Pons (tissue), 1 donor: Measurements from ENCODE around the gene ATF7IP.

Experiments
- DNase-seq: peaks from one replicate; pipeline ENCODE4 v3.0.0-alpha.2; 2016; ENCODE audit warnings: low spot score

ATF7IP gene

GRCh38 chr12:14418451-14418890 lies 53.0 kb downstream of the ATF7IP start:
- peak; percentile 73 for DNase-seq

- no peak for DNase-seq
Measured at GRCh38 chr12:14422516-14423230, 57.2 kb downstream of the ATF7IP start.

- DNase-seq, result no peak
Measured at GRCh38 chr12:14424545-14424944, 59.1 kb downstream of the ATF7IP start.

DNA sequence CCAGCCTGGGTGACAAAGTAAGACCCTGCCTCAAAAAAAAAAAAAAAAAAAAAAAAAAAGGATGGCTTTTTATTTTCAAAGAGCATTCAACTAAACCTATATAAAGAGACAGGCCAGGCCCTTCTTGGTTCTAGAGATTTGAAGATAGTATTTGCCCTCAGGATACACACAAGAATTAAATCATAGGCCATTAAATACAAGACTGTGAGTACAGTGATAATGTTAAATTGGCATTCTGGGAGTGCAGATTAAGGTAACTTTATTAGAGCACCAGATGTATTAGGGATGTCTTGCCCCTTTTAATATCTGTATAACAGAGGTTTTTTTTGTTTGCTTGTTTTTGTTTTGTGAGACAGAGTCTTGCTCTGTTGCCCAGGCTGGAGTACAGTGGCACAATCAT lies 61.3 kb downstream of the ATF7IP start:
- no peak for DNase-seq

GRCh38 chr12:14427929-14428328 lies 62.4 kb downstream of the ATF7IP start:
- no peak for DNase-seq

DNA sequence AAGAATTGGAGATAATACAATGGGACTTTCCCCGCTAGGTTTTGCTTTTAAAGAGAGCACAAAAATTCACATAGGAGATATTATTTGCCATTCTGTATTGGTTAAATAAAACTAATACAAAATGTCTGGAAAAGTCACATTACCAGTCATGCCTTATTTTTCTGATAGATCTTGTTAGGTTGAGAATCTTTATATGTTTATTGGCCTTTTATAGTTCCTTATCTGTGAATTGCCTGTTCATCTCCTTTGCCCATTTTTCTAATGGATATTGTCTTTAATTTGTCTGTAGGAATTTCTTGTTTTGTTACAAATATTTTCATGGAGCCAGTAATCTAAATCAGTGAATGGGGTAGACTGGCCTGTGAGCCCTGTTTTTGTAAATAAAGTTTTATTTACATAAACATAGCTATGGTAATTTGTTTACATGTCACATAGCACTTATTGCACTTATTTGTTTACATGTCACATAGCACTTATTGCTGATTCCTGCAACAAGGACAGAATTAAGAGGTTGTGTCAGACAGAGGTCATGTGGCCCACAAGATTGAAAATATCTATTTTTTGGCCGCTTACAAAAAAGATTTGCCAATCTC lies 65.0 kb downstream of the ATF7IP start:
- no peak for DNase-seq

- no peak for DNase-seq
Measured at GRCh38 chr12:14431975-14432374, 66.5 kb downstream of the ATF7IP start.

DNA sequence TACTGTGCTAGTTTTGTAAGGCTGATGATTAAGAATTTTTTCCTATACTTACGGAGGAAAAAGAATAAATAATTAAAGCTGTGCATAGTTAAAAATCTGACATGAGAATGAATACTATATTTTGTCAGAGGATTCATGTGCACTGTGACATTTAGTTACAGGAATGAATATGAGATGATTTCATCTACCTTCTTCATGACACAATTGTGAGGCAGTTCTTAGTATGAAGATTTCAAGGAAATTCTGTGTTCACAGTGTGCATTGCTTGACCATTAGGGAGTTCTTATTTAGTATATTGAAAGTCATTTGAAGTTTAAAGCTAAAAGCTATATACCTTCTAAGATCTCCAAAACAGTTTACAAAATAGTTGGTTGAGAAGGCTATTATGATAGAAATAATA lies 70.1 kb downstream of the ATF7IP start:
- no peak for DNase-seq

DNA sequence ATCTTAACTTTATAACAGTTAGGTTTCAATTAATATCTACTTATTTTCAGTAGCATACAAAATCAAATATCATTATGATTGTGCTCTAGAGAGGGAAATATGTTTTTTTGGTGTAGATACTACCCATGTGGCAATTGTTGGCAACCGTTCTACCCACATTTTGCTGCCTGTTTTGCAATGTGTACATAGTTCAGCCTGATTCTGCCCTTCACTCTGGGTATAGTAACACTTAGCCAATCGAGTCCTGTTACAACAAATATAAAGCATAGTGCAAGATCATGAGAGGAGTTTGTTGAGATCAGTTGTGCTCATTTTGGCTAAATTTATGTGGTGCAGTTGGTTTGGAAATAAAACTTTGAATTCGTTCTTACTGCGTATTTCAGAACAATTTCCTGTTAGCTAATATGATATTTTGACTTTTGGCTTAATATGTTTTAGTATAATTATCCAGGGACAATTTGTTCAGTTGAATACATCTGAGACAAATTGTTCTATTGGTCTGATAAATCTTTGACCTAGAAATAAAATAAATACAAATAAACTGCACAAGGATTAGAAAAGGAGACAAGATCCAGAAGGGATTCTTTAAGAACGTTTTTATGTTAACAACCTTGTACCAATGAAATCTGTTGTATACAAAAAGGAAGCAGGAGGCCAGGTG lies 76.9 kb downstream of the ATF7IP start:
- DNase-seq, result no peak

DNA sequence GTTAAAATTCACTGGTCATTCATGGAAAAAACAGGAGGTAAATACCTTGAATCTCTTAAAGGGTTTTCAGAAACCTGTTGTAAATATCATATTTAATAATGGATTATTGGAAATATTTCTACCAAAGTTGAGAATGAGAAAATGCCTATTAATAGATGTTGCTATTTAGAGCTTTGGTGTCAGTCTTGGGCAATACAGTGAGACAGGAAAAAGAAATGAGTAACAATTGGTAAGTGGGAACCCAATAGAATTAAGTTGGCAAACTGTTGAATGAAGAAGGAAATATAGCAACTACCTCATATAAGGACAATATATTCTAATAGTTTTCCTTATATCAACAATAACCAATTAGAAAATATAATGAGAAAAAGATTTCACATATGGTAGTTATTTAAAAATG lies 78.0 kb downstream of the ATF7IP start:
- no peak for DNase-seq

DNA sequence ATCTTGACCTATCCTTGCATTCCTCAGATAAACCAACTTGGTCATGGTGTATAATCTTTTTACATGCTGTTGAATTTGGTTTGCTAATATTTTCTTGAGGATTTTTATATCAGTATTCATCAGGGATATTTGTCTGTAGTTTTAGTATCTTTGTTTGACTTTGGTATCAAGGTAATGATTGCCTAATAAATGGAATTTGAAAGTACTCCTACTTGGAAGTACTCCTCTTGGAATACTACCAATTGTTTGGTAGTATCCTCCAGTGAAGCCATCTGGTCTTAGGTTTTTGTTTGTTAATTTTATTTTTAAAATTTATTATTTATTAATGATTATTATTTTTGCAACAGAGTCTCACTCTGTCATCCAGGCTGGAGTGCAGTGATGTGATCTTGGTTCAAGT lies 85.0 kb downstream of the ATF7IP start:
- no peak for DNase-seq

DNA sequence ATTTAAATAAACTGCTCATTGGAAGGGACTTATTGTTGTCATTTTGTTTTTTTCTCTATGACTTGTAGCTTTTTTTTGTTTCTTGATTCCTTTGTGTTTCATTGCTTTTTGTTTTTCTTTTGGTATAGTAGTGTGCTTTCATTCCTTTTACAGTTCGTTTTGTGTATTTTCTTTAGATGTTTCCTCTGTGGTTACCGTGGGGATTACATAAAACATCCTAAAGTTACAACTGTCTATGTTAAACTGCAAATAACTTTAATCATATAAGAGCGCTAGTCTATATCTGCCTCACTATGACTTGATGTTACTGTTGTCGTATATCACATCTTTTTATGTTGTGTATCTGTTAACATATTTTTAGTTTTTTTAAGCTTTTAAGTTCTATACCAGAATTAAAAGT lies 86.9 kb downstream of the ATF7IP start:
- DNase-seq, result no peak

DNA sequence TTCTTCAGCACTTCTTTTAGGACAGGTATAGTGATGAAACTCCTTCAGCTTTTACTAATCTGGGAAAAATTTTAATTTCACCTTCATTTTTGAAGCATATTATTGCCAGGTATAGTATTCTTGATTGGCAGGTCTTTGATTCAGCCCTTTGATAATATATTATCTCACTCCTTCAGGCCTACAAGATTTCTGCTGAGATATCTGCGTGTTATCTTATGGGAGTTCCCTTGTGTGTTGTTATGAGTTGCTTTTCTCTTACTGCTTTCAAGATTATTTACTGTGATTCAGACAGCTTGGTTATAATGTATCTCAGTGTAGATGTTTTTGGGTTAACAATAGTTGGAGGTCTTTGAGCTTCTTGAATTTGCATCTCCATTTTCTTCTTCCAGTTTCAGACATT lies 87.4 kb downstream of the ATF7IP start:
- no peak for DNase-seq

DNA sequence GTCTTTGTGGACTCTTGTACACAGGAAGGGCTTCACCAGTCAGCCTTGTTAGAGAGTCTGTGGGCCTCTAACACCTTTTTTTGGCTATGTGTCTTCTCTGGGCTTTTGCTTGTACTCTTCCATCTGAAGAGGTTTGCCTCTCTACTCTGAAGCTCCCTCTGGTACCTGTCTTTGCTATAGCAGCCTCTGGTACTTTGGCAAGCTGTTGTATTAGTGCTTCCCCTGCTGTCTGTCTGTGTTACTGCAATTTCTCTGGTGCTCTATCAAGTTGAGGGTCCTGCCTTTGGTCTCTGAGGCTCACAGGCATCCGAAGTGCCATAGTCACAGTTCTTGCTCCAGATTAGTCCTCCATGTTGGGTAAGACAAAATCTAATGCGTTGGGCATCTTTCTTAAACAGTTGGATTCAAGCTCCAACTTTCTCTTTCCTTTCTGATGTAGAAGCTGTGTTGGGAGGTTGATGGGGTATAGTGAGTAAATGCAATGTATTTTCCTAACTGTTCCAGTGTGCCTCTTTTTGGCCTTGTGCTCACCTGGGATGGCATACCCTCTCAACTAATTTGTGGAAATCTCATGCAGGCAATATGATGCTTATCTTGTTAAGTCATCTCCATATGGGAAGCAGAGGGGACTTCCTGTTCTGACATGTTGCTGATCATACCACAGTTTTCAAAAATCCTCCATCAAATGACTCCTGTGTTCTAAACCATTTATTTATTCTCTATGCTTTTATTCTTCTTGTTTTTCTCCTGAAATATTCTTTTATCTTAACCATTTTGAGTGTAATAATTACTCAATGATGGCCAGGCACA lies 88.8 kb downstream of the ATF7IP start:
- DNase-seq, result no peak

- DNase-seq, result no peak
Measured at GRCh38 chr12:14460212-14460841, 94.8 kb downstream of the ATF7IP start.

DNA sequence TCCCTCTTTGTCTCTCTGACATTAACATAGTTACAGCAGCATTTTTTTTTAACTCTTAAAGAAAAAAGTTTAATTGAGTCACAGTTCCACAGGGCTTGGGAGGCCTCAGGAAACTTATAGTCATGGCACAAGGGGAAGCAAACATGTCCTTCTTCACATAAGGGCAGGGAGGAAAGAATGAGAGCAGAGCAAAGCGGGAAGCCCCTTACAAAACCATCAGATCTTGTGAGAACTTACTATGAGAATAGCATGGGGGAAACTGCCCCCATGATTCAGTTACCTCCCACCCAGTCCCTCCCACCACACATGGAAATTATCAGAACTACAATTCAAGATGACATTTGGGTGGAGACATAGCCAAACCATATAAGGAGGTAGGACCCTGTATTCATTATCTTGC lies 106.0 kb downstream of the ATF7IP start:
- DNase-seq, result no peak

DNA sequence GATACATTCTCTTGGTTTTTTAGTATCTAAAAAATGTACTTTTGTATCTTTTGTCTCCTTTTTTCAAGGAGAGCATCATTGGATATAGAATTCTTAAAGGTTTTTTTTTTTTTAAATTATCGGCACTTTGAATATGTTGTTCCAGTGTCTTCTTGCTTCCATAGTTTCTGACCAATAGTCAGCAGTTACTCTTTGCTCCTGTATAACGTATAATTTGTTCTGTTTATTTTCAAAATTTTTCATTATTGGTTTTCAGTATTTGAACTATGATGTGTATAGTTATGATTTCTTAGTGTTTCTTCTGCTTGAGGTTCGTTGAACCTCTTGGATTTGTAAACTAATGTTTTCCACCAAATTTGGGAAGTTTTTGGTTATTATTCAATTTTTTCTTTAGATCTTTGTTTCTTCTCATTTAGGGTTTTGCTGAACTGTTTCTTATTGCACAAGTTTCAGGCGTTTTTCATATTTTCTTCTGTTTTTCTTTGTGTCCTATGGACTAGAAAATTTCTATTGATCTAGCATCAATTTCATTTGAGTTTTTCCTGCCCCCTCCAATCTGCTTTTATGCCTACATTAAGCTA lies 108.3 kb downstream of the ATF7IP start:
- no peak for DNase-seq

GRCh38 chr12:14479004-14479403 lies 113.5 kb downstream of the ATF7IP start:
- no peak for DNase-seq

DNA sequence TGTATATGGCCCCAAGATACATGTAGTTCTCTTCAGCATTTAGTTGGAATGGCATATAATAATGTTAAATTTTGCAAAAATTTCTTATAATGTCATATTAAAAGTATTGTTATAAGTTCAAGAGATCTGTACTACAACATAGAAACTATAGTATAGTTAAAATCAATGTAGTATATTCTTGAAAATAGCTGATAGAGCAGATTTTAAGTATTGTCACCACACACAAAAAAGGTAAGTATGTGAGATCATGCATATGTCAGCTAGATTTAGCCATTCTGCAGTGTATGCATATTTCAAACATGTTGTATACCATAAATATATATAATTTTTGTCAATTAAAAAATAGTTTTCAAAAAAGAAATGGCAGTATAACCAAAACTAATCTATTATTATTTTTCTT lies 115.7 kb downstream of the ATF7IP start:
- DNase-seq, result no peak

DNA sequence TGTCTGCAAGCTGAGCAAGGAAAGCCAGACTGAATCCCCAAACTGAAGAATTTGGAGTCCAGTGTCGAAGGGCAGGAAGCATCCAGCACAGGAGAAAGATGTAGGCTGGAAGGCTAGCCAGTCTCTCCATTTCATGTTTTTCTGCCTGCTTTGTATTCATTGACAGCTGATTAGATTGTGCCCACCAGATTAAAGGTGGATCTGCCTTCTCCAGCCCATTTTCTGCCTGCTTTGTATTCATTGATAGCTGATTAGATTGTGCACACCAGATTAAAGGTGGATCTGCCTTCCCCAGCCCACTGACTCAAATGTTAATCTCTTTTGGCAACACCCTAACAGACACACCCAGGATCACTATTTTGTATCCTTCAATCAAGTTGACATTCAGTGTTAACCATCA lies 116.9 kb downstream of the ATF7IP start:
- DNase-seq, result no peak

DNA sequence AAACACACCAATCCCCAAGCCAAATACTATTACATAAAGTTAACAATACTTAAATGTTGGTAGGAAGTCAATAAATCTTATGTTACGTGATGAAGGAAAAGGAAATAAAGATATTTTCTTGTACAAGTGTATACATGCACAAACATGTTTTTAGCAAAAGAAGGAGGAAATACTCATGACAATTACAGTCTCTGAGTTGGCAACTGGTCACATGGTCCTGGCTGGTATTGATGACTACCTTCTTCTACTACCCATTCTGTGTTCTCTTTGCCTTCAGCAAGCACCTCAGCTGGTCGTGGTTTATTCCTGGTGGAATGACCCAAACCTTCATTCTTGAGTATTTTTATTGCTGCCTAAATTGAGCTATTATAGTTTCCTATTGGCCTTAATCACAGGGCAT lies 117.4 kb downstream of the ATF7IP start:
- DNase-seq, result no peak

GRCh38 chr12:14495326-14495725 lies 129.8 kb downstream of the ATF7IP start:
- DNase-seq, result no peak
